Measurements from ENCODE around the gene PMAIP1. TPM values are rescaled to one million over a fixed set of nuclear protein-coding genes. Genes with fewer than 3 reads are reported as not detected.

The PMAIP1 gene
- total RNA-seq, 1 donor from 2014 or later = 24.1 TPM

DNA sequence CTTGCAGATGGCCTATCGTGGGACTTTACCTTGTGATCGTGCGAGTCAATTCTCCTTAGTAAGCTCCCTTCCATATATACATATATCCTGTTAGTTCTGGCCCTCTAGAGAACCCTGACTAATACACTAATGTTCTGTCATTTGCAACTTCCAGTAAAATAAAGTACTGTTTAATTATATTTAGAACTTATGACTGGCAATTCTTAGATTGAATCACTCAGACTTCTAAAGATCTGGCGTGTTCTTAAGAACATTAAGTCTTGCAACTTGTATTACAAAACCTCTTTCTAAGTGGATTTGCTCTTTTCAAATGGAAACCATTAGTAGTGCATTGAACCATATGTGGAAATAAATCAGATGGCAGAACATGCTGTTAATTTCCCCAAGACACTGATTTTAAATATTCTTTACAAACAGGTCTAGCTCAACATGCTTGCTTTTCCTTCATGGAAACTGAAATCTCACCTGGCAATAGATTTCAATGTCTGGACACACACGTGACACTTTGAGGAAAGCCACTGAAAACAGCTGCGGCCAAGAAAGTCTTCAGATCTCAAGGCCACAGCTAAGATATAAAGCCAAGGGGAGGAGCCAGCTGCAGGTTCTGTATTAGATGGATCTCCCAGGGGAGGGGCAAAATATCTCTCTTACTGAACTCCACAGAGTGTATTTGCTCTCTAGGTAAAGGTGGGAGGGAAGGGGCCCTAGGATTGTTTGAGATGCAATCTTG lies 50.6 kb downstream of the PMAIP1 start:
- intact Hi-C loops (cut with micrococcal nuclease) = no loop called here

DNA sequence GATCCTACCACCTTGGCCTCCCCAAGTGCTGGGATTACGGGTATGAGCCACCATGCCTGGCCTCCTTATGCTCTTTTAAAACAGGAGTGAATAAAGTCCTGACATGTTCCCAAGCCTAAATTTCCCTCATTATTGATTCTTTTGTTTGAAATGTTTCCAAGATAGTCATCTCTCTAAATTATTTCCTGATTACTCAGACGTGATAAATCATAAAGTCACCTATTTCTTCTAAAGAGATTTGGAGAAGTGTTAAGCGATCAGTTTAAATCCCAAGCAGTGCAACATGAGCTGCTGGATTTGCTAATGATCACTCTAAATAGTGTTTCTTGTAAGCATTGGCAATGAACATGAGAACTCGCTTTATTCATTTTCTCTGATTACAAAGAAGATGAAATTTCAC lies 51.8 kb downstream of the PMAIP1 start:
- intact Hi-C loops (cut with micrococcal nuclease) = no loop called here

DNA sequence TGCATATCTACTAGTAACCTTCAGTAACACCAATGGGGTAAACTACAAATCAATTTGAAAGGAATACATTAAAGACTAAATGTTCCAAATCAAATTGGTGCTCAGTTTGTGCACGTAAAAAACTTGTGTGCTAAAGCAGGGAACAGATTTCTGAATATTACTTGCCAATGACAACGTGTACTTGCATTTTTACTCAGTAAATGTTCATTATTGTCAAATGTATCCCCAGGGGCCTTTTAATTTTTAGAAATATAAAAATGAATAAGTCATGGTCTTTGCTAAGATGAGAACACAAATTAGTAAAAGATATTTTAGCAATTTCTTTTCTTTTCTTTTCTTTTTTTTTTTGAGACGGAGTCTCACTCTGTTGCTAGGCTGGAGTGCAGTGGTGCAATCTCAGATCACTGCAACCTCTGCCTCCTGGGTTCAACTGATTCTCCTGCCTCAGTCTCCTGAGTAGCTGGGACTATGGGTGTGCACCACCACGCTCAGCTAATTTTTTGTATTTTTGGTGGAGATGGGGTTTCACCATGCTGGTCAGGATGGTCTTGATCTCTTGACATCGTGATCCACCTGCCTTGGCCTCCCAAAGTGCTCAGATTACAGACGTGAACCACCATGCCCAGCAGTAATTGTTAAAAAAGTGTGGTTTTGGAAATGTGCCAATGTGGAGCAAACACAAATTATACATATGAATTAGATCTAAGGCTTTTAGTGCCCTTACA lies 52.6 kb downstream of the PMAIP1 start:
- intact Hi-C loops (cut with micrococcal nuclease) = loop anchor here (1.0 to 2.0 kb wide), 2 partner anchors 24 to 45 kb away; no protein-coding TSS in a partner anchor

Other genes starting within 250 kb of the PMAIP1 start
- gene CCBE1, start 202.6 kb upstream of the PMAIP1 start, total RNA-seq = not detected in 2 replicates